HEK293 (cell line): ENCODE measurements around the gene RAB24.
A peak's percentile ranks its signal among the peaks of the same experiment; 100 is the strongest.

ENCODE experiments used
- BCL11B ChIP-seq: fragments of 450-650 bp; formaldehyde crosslinking; IDR thresholded peaks from 2 replicates; pipeline ENCODE4 v1.5.1; 2016; ENCODE audit warnings: low read depth, missing biosample characterization, missing genetic modification characterization
- EGR2 ChIP-seq: fragments of 450-650 bp; formaldehyde crosslinking; IDR thresholded peaks from 2 replicates; pipeline ENCODE4 v1.5.1; 2016; ENCODE audit warnings: low read depth, missing biosample characterization, missing genetic modification characterization
- GLIS2 ChIP-seq: fragments of 450-650 bp; formaldehyde crosslinking; IDR thresholded peaks from 2 replicates; pipeline ENCODE4 v1.5.1; 2016; ENCODE audit warnings: missing biosample characterization, missing genetic modification characterization
- HIC1 ChIP-seq: fragments of 450-650 bp; formaldehyde crosslinking; IDR thresholded peaks from 2 replicates; pipeline ENCODE4 v1.5.1; 2016; ENCODE audit warnings: missing biosample characterization, missing genetic modification characterization
- HOXA7 ChIP-seq: sonication (generic); formaldehyde crosslinking; IDR thresholded peaks from 2 replicates; pipeline ENCODE4 v1.8.1; 2022; ENCODE audit warnings: missing genetic modification reagents, borderline replicate concordance
- KLF7 ChIP-seq: fragments of 450-650 bp; formaldehyde crosslinking; IDR thresholded peaks from 2 replicates; pipeline ENCODE4 v1.5.1; 2016; ENCODE audit warnings: missing biosample characterization, missing genetic modification characterization, borderline replicate concordance
- PATZ1 ChIP-seq: fragments of 450-650 bp; formaldehyde crosslinking; IDR thresholded peaks from 2 replicates; pipeline ENCODE4 v1.5.1; 2016; ENCODE audit warnings: missing biosample characterization, missing genetic modification characterization
- SCRT1 ChIP-seq: fragments of 450-650 bp; formaldehyde crosslinking; IDR thresholded peaks from 2 replicates; pipeline ENCODE4 v1.5.1; 2016; ENCODE audit warnings: missing biosample characterization, missing genetic modification characterization, borderline replicate concordance
- SCRT2 ChIP-seq: fragments of 450-650 bp; formaldehyde crosslinking; IDR thresholded peaks from 2 replicates; pipeline ENCODE4 v1.5.1; 2016; ENCODE audit warnings: missing biosample characterization, missing genetic modification characterization
- SP2 ChIP-seq: fragments of 450-650 bp; formaldehyde crosslinking; IDR thresholded peaks from 2 replicates; pipeline ENCODE4 v1.5.1; 2016; ENCODE audit warnings: missing biosample characterization, missing genetic modification characterization
- SP3 ChIP-seq: fragments of 450-650 bp; formaldehyde crosslinking; IDR thresholded peaks from 2 replicates; pipeline ENCODE4 v1.5.1; 2016; ENCODE audit warnings: missing biosample characterization, missing genetic modification characterization
- TRIM28 ChIP-seq: IDR thresholded peaks from 2 replicates; pipeline ENCODE4 v1.6.1; 2011; ENCODE audit warnings: low read length, control low read depth, borderline replicate concordance
- ZBTB10 ChIP-seq: fragments of 450-650 bp; formaldehyde crosslinking; IDR thresholded peaks from 2 replicates; pipeline ENCODE4 v1.5.1; 2016; ENCODE audit warnings: missing biosample characterization, missing genetic modification characterization
- ZBTB48 ChIP-seq: fragments of 450-650 bp; formaldehyde crosslinking; IDR thresholded peaks from 2 replicates; pipeline ENCODE4 v1.5.1; 2016; ENCODE audit warnings: missing biosample characterization, missing genetic modification characterization
- ZBTB6 ChIP-seq: fragments of 450-650 bp; formaldehyde crosslinking; IDR thresholded peaks from 2 replicates; pipeline ENCODE4 v1.5.1; 2017; ENCODE audit warnings: missing biosample characterization, missing genetic modification characterization
- ZBTB8A ChIP-seq: fragments of 450-650 bp; formaldehyde crosslinking; IDR thresholded peaks from 2 replicates; pipeline ENCODE4 v1.5.1; 2016; ENCODE audit warnings: missing biosample characterization, missing genetic modification characterization
- ZFHX2 ChIP-seq: fragments of 450-650 bp; formaldehyde crosslinking; conservative IDR thresholded peaks from 2 replicates; pipeline ENCODE4 v1.5.1; 2016; ENCODE audit warnings: missing biosample characterization, missing genetic modification characterization
- ZNF341 ChIP-seq: fragments of 450-650 bp; formaldehyde crosslinking; IDR thresholded peaks from 2 replicates; pipeline ENCODE4; 2016; ENCODE audit warnings: low read depth, missing biosample characterization, missing genetic modification characterization
- ZNF423 ChIP-seq: fragments of 450-650 bp; formaldehyde crosslinking; IDR thresholded peaks from 2 replicates; pipeline ENCODE4 v1.5.1; 2016; ENCODE audit warnings: missing biosample characterization, missing genetic modification characterization
- ZNF48 ChIP-seq: fragments of 450-650 bp; formaldehyde crosslinking; IDR thresholded peaks from 2 replicates; pipeline ENCODE4 v1.5.1; 2016; ENCODE audit warnings: missing biosample characterization, missing genetic modification characterization
- ZNF555 ChIP-seq: fragments of 450-650 bp; formaldehyde crosslinking; conservative IDR thresholded peaks from 2 replicates; pipeline ENCODE4 v1.5.1; 2017; ENCODE audit warnings: missing biosample characterization, mild to moderate bottlenecking, missing genetic modification characterization, inconsistent platforms
- ZNF561 ChIP-seq: fragments of 450-650 bp; IDR thresholded peaks from 2 replicates; pipeline ENCODE4 v1.5.1; 2018; ENCODE audit warnings: missing biosample characterization, missing genetic modification characterization, borderline replicate concordance
- ZNF596 ChIP-seq: fragments of 450-650 bp; IDR thresholded peaks from 2 replicates; pipeline ENCODE4 v1.5.0; 2018; ENCODE audit warnings: missing biosample characterization, mild to moderate bottlenecking, missing genetic modification characterization, moderate library complexity
- ZNF664 ChIP-seq: fragments of 450-650 bp; formaldehyde crosslinking; IDR thresholded peaks from 2 replicates; pipeline ENCODE4 v1.5.1; 2016; ENCODE audit warnings: missing biosample characterization, missing genetic modification characterization
- ZNF843 ChIP-seq: fragments of 450-650 bp; formaldehyde crosslinking; IDR thresholded peaks from 2 replicates; pipeline ENCODE4 v1.5.1; 2016; ENCODE audit warnings: missing biosample characterization, missing genetic modification characterization
- TF ChIP-seq, protein P1 (sequence below): fragments of 450-650 bp; formaldehyde crosslinking; IDR thresholded peaks from 2 replicates; pipeline ENCODE4 v1.5.1; 2016; ENCODE audit warnings: missing biosample characterization, missing genetic modification characterization
- TF ChIP-seq, protein P2 (sequence below): fragments of 450-650 bp; formaldehyde crosslinking; IDR thresholded peaks from 2 replicates; pipeline ENCODE4 v1.5.1; 2016; ENCODE audit warnings: missing biosample characterization, missing genetic modification characterization

Gene RAB24

GRCh38 chr5:177311723-177312648, 8.5 kb upstream of the RAB24 start, which contains the start of gene MXD3 (continued):
- TF ChIP-seq PATZ1 (tag by site-specific recombination) = peak; percentile 99
- TF ChIP-seq ZBTB48 (tag by site-specific recombination) = peak; percentile 90
- TF ChIP-seq ZFHX2 (tag by site-specific recombination) = peak; percentile 95
- peak; percentile 96 for TF ChIP-seq SP3
- TF ChIP-seq HOXA7 = no peak
- TF ChIP-seq ZNF48 (tag by site-specific recombination) = no peak
- TF ChIP-seq ZBTB8A (tag by site-specific recombination) = peak; percentile 33; the same call in 1 of the 2 replicates
- TF ChIP-seq EGR2 (tag by site-specific recombination) = peak; percentile 88
- TF ChIP-seq SP2 = peak; percentile 92
- 0 out of 2 replicates have a peak, but pooled peaks have one; percentile 3 for TF ChIP-seq ZNF596
- peak; percentile 18; the same call in 1 of the 2 replicates for TF ChIP-seq ZNF423 (tag by site-specific recombination)
- peak; percentile 58; the same call in 1 of the 2 replicates for TF ChIP-seq ZNF561
- TF ChIP-seq ZBTB6 (tag by site-specific recombination) = peak; percentile 99
- TF ChIP-seq ZNF843 (tag by site-specific recombination) = peak; percentile 70
- peak; percentile 75; the same call in 1 of the 2 replicates for TF ChIP-seq BCL11B (tag by site-specific recombination)
- peak; percentile 100 for TF ChIP-seq GLIS2
- no peak for TF ChIP-seq ZNF664
- TF ChIP-seq, protein P1, sequence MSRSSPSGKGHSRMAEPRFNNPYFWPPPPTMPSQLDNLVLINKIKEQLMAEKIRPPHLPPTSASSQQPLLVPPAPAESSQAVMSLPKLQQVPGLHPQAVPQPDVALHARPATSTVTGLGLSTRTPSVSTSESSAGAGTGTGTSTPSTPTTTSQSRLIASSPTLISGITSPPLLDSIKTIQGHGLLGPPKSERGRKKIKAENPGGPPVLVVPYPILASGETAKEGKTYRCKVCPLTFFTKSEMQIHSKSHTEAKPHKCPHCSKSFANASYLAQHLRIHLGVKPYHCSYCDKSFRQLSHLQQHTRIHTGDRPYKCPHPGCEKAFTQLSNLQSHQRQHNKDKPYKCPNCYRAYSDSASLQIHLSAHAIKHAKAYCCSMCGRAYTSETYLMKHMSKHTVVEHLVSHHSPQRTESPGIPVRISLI (tag by site-specific recombination) = no peak
- peak; percentile 90 for TF ChIP-seq ZBTB10 (tag by site-specific recombination)
- TF ChIP-seq, protein P2, sequence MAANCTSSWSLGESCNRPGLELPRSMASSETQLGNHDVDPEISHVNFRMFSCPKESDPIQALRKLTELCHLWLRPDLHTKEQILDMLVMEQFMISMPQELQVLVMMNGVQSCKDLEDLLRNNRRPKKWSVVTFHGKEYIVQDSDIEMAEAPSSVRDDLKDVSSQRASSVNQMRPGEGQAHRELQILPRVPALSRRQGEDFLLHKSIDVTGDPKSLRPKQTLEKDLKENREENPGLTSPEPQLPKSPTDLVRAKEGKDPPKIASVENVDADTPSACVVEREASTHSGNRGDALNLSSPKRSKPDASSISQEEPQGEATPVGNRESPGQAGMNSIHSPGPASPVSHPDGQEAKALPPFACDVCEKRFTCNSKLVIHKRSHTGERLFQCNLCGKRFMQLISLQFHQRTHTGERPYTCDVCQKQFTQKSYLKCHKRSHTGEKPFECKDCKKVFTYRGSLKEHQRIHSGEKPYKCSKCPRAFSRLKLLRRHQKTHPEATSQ (tag by site-specific recombination) = peak; percentile 62; the same call in 1 of the 2 replicates
- TF ChIP-seq TRIM28 = no peak
- peak; percentile 69; the same call in 1 of the 2 replicates for TF ChIP-seq ZNF341 (tag by site-specific recombination)
- peak; percentile 82; the same call in 1 of the 2 replicates for TF ChIP-seq KLF7 (tag by site-specific recombination)
- TF ChIP-seq ZNF555 = no peak
- peak; percentile 11; the same call in 1 of the 2 replicates for TF ChIP-seq HIC1 (tag by site-specific recombination)
- no peak for TF ChIP-seq SCRT1 (tag by site-specific recombination)
- no peak for TF ChIP-seq SCRT2 (tag by site-specific recombination)
